ENCODE measurements around the gene NOB1.
"Not testable (repeated sequence)": the region's sequence is repeated elsewhere in the genome, so short reads cannot be mapped to it uniquely, and the experiment has no call there.

The NOB1 gene

GRCh38 chr16:69757375-69757774, 2.6 kb upstream of the NOB1 start:
- not testable (repeated sequence) for DNase-seq

- DNase-seq = no peak
Observed at GRCh38 chr16:69756705-69757104, 2.0 kb upstream of the NOB1 start.

DNA sequence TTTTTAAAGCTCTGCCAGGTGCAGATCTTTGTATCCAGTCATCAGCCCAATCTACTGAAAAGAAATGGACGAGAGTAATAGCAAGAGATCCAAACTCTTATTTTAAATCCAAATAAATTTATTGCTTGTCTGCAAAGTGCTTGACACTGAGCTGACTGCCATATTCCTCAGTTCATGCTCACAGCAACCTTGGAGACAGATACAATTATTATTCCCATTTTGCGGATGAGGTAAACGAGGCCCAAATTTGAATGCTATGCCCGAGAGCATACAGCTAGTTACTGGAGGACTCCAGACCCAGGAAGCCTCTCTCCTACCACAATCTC, 620 bp downstream of the NOB1 start:
- DNase-seq = no peak

DNA sequence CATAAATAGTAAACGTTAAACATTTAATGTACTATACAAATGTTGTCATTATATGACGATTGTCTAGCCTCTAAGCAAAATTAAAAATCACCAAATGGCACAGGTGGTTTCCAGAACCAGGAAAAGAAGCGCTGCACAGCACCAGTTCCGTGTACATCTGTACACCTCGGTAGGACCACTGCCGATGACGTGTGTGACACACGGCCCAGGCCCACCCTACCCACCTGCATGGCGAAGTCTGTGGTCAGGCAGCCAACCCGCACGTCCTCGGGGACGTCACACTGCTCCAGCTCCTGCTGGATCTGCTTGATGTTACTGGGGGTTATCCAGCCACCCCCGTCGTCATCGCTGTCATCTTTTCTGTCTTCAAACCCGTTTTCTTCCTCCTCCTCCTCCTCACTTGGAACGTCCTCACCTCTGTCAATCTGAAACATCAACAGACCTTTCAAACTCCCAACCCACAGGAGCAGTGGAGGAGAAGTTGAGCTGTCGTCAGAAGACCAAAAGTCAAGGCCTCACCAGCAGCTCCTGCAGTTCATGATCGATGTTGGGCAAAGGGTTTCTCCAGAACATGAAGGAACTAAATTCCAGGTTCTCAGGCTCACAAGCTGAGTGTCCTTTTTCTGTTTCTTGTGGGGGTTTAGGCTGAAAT, 5.9 kb downstream of the NOB1 start:
- DNase-seq = no peak

GRCh38 chr16:69747115-69747514, 7.6 kb downstream of the NOB1 start:
- no peak for DNase-seq

- no peak for DNase-seq
Observed at GRCh38 chr16:69745959-69746358, 8.8 kb downstream of the NOB1 start.

DNA sequence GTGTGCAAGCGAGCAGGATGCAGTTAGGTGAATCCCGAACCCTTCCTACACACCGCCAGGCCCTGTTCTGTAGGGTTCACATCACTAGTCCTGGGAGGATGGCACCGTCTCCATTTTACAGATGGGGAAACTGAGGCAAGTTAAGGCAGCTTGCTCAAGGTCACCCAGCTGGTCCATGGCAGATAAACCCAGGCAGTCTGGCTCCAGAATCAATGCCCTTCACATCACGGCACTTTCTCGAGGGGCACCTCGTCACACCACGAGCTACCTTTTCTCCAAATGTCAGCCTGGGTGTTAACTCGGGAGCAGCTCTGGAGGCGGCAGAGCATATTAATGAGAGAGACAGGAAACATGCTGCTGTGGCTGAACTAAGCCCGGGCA, 9.5 kb downstream of the NOB1 start:
- no peak for DNase-seq

- DNase-seq = no peak
Observed at GRCh38 chr16:69744363-69745231, 10.1 kb downstream of the NOB1 start.

DNA sequence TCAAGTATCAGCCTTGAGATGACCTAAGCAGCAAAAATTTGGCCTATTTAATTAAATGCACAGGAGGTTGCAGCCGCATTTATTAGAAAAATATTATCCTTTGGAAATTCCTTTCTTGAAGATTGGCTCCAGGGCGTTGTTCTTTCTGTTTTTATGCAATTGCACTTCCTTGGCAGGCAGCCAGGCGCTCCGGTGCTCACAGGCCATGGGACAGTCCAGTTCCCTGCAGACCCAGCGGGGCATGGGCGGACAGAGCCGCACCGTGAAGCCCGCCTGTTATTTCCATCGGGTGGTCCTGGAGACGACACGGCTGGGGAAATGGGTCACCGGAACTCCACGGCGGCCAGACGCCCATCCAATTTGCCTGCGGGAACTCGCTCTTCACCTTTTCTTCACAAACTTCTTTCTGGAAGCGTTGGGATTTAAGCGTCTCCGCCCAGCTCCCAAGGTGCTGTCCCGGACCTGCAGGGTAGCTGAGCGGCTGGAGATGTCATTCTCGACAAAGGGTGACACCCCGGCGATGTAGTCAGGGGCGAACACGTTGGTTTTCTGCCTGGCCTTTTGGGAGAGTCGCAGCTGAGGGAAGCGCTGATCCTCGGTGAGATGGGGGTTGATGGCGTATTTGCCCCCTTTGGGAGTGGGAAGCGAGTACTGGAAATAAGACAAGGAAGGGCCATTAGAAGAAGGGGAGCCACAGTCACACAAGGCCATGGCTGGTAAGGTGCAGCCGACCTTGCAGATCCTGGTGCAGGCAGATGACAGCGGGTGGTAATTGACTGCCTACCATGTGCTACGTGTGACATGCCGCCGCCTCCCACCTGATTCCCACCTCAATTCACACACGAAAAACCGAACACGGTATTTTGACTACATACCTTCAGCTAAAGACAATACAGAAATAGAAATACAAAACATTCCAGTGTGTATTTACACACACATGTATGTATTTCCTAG, 12.5 kb downstream of the NOB1 start:
- no peak for DNase-seq

GRCh38 chr16:69741519-69741918, 13.2 kb downstream of the NOB1 start:
- DNase-seq = no peak

- DNase-seq = no peak
Observed at GRCh38 chr16:69732101-69732500, 22.6 kb downstream of the NOB1 start.

- not testable (repeated sequence) for DNase-seq
Observed at GRCh38 chr16:69731280-69731679, 23.4 kb downstream of the NOB1 start.

DNA sequence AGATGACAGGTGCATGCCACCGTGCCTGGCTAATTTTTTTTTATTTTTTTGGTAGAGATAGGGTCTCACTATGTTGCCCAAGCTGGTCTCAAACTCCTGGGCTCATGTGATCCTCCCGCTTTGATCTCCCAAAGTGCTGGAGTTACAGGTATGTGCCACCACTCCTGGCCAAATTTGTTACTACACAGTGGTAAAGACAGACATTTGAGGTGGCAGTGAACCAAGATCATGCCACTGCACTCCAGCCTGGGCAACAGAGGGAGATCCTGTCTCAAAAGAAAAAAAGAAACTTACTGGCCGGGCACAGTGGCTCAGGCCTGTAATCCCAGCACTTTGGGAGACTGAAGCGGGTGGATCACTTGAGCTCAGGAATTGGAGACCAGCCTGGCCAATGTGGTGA, 25.7 kb downstream of the NOB1 start:
- not testable (repeated sequence) for DNase-seq

GRCh38 chr16:69727916-69728270, 26.8 kb downstream of the NOB1 start:
- DNase-seq = peak in 1 of 2 experiments; percentile 3

DNA sequence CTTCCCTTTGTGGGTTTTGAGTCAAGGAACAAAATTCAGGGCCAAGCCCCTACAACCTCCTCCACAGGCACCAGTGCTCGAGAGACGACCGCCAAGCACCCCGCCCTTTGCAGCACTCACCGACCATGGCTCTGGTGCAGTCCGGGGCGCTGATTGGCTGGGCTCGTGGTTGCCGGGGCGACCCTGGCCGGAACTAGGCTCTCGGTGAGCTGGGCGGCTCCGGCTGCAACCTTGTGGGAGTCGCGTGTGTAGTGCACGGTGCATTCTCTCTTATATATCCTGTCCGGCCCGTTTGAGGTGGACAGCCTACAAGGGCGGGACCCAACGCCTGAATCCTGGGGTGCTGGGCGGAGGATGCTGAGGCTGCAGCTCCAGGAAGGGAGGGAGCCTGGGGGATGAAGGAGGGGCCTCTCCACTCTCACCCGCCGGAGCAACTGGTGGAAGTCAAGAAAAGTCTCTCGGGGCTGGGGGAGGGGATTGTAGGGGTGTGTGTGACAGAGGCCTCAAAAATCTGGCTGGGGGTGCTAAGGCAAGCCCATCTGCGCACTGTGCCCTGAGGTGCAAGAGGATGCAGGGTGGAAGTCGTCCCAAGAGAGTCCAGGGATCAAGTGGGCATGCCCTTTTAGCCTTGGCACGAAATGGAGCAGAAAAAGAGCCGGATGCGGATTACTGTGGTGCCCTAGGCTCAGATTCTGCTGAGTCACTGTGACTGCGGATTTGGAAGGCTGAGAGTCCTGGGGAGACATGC, 28.2 kb downstream of the NOB1 start, which contains the start of gene NQO1:
NQO1 (minus strand) TSS at position 248 of the 748 bp plus-strand sequence; CDS start at position 127, 121 bp downstream.
- DNase-seq = peak; percentile 54 to 81

DNA sequence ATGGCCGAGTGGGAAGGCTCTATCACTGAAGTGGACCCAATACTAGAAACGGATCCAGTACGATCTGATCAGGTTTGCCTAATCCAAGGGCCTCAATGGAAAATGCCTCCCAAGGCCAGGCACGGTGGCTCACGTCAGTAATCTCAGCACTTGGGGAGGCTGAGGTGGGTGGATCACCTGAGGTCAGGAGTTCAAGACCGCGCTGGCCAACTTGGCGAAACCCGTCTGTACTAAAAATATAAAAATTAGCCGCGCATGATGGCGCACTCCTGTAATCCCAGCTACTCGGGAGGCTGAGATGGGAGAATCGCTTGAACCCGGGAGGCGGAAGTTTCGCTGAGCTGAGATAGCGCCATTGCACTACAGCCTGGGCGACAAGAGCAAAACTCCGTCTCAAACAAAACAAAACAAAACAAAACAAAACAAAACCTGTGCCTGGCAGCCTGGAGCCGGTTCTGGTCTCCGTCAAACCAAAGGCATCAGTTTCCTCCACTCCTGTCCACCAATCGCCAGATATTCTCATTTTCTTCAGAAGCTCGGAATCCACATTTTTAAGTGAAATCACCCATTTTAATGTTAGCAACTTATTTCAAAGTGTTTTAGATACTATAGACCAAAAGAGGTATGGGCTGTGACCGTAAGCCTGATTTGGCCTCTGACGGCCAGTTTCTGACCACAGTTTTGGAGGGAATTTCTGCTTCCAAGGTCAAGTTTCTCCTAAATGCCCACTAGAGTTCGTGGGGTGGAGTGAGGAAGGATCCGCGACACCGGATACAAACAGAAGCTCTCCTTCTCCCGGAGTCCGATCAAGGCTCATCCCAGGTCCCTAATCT, 29.0 kb downstream of the NOB1 start:
- DNase-seq = no peak

GRCh38 chr16:69724981-69725479, 29.7 kb downstream of the NOB1 start:
- no peak for DNase-seq

DNA sequence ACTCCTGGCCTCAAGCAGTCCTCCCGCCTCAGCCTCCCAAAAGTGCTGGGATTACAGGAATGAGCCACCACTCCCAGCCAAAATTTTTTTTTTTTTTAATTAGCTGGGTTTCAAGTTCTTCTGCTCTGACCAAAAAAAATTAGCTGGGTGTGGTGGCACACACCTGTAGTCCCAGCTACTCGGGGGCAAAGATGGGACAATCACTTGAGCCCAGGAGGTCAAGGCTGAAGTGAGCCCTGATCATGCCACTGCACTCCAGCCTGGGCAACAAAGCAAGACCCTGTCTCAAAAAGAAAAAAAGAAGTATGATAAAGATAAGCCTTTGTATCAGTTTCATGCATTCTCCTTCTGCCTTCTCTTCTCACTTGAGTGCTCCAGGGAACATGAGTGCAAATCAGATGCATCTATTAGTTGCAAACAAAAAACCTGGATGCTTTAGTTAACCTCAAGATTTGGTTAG, 30.3 kb downstream of the NOB1 start:
- no peak for DNase-seq

- no peak for DNase-seq
Observed at GRCh38 chr16:69721441-69721957, 33.2 kb downstream of the NOB1 start.

- DNase-seq = no peak
Observed at GRCh38 chr16:69720822-69721430, 33.8 kb downstream of the NOB1 start.

Measured in NCI-H187 (cell line).